HepG2 (cell line): ENCODE data around the gene CCDC57. TPM values are rescaled to one million over a fixed set of nuclear protein-coding genes. Genes with fewer than 3 reads are reported as not detected.

Experiments
- HHEX ChIP-seq: IDR thresholded peaks from 2 replicates; pipeline ENCODE4 v1.6.1; 2016; ENCODE audit warnings: control low read depth
- IRX3 ChIP-seq: sonication (generic); formaldehyde crosslinking; IDR thresholded peaks from 2 replicates; pipeline ENCODE4 v1.8.1; 2023; ENCODE audit warnings: mild to moderate bottlenecking, low read depth, missing genetic modification reagents, borderline replicate concordance
- KLF15 ChIP-seq: sonication (generic); formaldehyde crosslinking; IDR thresholded peaks from 2 replicates; pipeline ENCODE4 v1.8.1; 2023; ENCODE audit warnings: borderline replicate concordance, mild to moderate bottlenecking, inconsistent platforms, missing genetic modification reagents, mixed read lengths
- NFE2 ChIP-seq: sonication (generic); formaldehyde crosslinking; IDR thresholded peaks from 2 replicates; pipeline ENCODE4 v1.4.0; 2020; ENCODE audit warnings: missing genetic modification reagents
- ONECUT2 ChIP-seq: sonication (generic); formaldehyde crosslinking; IDR thresholded peaks from 2 replicates; pipeline ENCODE4 v1.4.0; 2020; ENCODE audit warnings: missing genetic modification reagents
- RXRA ChIP-seq: sonication (generic); formaldehyde crosslinking; IDR thresholded peaks from 2 replicates; pipeline ENCODE4 v1.5.1; 2020; ENCODE audit warnings: missing genetic modification reagents
- YEATS2 ChIP-seq: sonication (generic); formaldehyde crosslinking; IDR thresholded peaks from 2 replicates; pipeline ENCODE4 v1.4.0; 2020; ENCODE audit warnings: missing genetic modification reagents, borderline replicate concordance
- ZNF276 ChIP-seq: sonication (generic); formaldehyde crosslinking; IDR thresholded peaks from 2 replicates; pipeline ENCODE4 v1.4.0; 2020; ENCODE audit warnings: mild to moderate bottlenecking, low read depth, missing genetic modification reagents
- ZNF317 ChIP-seq: sonication (generic); formaldehyde crosslinking; IDR thresholded peaks from 2 replicates; pipeline ENCODE4 v1.5.0; 2020; ENCODE audit warnings: mild to moderate bottlenecking, missing genetic modification reagents
- ZNF761 ChIP-seq: sonication (generic); formaldehyde crosslinking; conservative IDR thresholded peaks from 2 replicates; pipeline ENCODE4 v1.4.0; 2020; ENCODE audit warnings: mild to moderate bottlenecking, missing genetic modification reagents
- ZNF772 ChIP-seq: sonication (generic); formaldehyde crosslinking; IDR thresholded peaks from 2 replicates; pipeline ENCODE4 v1.5.0; 2020; ENCODE audit warnings: mild to moderate bottlenecking, missing genetic modification reagents
- ZSCAN5A ChIP-seq: sonication (generic); formaldehyde crosslinking; IDR thresholded peaks from 2 replicates; pipeline ENCODE4 v1.8.0; 2022; ENCODE audit warnings: mild to moderate bottlenecking, missing genetic modification reagents, borderline replicate concordance
- ZXDC ChIP-seq: sonication (generic); formaldehyde crosslinking; IDR thresholded peaks from 2 replicates; pipeline ENCODE4 v1.5.0; 2020; ENCODE audit warnings: mild to moderate bottlenecking, missing genetic modification reagents
- polyA plus RNA-seq, 8 experiments: library from polyadenylated mRNA; depleted of rRNA in 3 of 8; stranded (reverse) in 7 of 8; unstranded in 1 of 8; fragments of >200 nt; fragmentation: Illumina TruSeq in 4 of 8; extraction: Trizol in 4 of 8; gene quantifications; 2 replicates each; pipeline versions ENCODE4 v1.2.1 to v1.2.3, GENCODE V29; 2011 to 2016; ENCODE audit warnings: low read depth in 4 of 8, missing spikeins in 1 of 8, mixed read lengths in 1 of 8; ENCODE audit not compliant: insufficient read depth in 1 of 8
- total RNA-seq, 5 experiments: library from RNA; depleted of rRNA; stranded (reverse); fragments of >200 nt; fragmentation: Illumina TruSeq; extraction: Trizol; gene quantifications; 2 replicates each; pipeline ENCODE4 v1.2.3, GENCODE V29; 2016; ENCODE audit warnings: low read depth in 1 of 5
- TF ChIP-seq, protein P1 (sequence below): sonication (generic); formaldehyde crosslinking; IDR thresholded peaks from 2 replicates; pipeline ENCODE4 v1.4.0; 2020; ENCODE audit warnings: missing genetic modification reagents, borderline replicate concordance
- TF ChIP-seq, protein P2 (sequence below): sonication (generic); formaldehyde crosslinking; IDR thresholded peaks from 2 replicates; pipeline ENCODE4 v1.5.1; 2020; ENCODE audit warnings: mild to moderate bottlenecking, moderate library complexity, missing genetic modification reagents

CCDC57 gene
- total and polyA plus RNA-seq, 2 of the 13 experiments (the other 11 are each of a cell fraction or from before 2014, with no cell fraction given), result 59.3 to 59.9 TPM

DNA sequence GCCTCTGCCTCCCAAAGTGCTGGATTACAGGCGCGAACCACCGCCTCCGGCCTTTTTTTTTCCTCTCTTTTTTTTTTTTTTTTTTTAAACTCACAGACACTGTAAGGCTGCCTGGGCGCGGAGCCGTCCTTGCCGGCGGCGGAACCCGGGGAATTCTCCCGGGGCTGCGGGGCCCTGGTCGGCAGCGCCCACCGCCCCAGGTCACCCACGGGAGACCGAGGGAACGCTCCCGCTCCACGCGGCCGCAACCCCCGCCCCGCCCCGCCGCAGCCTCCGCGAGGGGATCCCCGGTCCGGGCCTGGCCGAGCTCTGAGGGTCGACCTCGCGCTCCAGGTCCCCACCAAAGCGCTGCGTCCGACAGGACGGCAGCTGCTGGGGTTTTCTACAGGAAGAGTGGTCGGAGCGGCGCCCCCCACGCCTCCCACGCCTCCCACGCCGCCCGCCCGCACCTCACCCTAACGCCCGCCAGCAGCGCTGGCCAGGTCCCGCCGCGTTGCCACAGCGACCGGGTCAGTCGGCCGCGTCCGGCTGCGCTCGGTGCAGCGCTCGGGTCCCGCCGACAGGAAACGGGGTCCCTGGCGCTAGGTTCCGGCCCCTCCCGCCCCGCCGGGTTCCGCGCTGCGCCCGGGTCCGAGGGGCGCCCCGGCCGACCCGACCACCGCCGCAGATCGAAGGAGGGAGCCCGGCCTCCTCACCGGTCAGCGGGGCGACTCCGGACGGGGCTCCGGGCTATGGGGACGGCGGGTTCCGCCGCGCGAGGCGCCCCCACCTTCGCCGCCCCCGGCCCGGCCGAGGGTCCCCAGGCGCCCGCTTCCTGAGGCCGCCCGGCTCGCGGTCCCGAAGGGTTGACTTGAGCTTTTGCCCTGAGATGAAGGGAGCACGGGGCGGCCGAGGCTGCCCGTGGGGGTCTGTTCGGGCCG is at the start of gene CCDC57 (continued):
- TF ChIP-seq HHEX (CRISPR knock-in tag), result no peak
- TF ChIP-seq ZNF772 (CRISPR knock-in tag), result peak; percentile 90; the same call in 1 of the 2 replicates
- no peak for TF ChIP-seq ONECUT2 (CRISPR knock-in tag)
- peak; percentile 86 for TF ChIP-seq IRX3
- TF ChIP-seq NFE2 (CRISPR knock-in tag), result no peak
- TF ChIP-seq ZNF317 (CRISPR knock-in tag), result no peak
- TF ChIP-seq YEATS2 (CRISPR knock-in tag), result no peak
- TF ChIP-seq, protein P1, sequence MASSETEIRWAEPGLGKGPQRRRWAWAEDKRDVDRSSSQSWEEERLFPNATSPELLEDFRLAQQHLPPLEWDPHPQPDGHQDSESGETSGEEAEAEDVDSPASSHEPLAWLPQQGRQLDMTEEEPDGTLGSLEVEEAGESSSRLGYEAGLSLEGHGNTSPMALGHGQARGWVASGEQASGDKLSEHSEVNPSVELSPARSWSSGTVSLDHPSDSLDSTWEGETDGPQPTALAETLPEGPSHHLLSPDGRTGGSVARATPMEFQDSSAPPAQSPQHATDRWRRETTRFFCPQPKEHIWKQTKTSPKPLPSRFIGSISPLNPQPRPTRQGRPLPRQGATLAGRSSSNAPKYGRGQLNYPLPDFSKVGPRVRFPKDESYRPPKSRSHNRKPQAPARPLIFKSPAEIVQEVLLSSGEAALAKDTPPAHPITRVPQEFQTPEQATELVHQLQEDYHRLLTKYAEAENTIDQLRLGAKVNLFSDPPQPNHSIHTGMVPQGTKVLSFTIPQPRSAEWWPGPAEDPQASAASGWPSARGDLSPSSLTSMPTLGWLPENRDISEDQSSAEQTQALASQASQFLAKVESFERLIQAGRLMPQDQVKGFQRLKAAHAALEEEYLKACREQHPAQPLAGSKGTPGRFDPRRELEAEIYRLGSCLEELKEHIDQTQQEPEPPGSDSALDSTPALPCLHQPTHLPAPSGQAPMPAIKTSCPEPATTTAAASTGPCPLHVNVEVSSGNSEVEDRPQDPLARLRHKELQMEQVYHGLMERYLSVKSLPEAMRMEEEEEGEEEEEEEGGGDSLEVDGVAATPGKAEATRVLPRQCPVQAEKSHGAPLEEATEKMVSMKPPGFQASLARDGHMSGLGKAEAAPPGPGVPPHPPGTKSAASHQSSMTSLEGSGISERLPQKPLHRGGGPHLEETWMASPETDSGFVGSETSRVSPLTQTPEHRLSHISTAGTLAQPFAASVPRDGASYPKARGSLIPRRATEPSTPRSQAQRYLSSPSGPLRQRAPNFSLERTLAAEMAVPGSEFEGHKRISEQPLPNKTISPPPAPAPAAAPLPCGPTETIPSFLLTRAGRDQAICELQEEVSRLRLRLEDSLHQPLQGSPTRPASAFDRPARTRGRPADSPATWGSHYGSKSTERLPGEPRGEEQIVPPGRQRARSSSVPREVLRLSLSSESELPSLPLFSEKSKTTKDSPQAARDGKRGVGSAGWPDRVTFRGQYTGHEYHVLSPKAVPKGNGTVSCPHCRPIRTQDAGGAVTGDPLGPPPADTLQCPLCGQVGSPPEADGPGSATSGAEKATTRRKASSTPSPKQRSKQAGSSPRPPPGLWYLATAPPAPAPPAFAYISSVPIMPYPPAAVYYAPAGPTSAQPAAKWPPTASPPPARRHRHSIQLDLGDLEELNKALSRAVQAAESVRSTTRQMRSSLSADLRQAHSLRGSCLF, result no peak
- peak; percentile 87; the same call in 1 of the 2 replicates for TF ChIP-seq ZXDC
- peak; percentile 3; the same call in 1 of the 2 replicates for TF ChIP-seq ZNF761
- TF ChIP-seq, protein P2, sequence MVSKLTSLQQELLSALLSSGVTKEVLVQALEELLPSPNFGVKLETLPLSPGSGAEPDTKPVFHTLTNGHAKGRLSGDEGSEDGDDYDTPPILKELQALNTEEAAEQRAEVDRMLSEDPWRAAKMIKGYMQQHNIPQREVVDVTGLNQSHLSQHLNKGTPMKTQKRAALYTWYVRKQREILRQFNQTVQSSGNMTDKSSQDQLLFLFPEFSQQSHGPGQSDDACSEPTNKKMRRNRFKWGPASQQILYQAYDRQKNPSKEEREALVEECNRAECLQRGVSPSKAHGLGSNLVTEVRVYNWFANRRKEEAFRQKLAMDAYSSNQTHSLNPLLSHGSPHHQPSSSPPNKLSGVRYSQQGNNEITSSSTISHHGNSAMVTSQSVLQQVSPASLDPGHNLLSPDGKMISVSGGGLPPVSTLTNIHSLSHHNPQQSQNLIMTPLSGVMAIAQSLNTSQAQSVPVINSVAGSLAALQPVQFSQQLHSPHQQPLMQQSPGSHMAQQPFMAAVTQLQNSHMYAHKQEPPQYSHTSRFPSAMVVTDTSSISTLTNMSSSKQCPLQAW (CRISPR knock-in tag), result no peak
- no peak for TF ChIP-seq KLF15
- no peak for TF ChIP-seq ZSCAN5A (CRISPR knock-in tag)
- peak; percentile 59; the same call in 1 of the 2 replicates for TF ChIP-seq RXRA (CRISPR knock-in tag)
- peak; percentile 89 for TF ChIP-seq ZNF276
